ENCODE results near the gene RNF222. TPM values are rescaled to one million over a fixed set of nuclear protein-coding genes. Genes with fewer than 3 reads are reported as not detected.

RNF222 gene
- total and polyA plus RNA-seq, 2 experiments from 2014 or later = 0.07 TPM; not detected in 1

DNA sequence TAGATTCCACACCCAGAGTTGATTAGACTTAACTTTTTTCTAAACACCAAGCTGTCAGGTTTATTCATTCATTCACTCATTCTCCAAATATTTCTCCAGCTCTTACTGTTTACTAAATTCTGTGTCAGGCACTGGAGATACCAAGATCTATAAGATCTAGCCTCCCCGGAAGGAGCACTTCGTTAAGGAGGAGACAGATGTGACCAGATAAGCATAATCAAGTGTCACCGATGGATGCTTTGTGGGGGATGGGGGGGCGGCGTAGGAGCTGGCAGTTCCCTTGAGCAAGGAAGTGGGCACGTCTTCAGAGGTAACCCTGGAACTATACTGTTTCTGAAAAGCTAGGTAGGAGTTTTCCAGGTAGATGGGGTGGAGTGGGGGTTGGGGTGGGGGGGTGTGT, 10.8 kb downstream of the RNF222 start:
- H3K36me3 Mint-ChIP-seq (ENCODE audit: low read depth) = peaks cover 19% of the 10 kb centered on the region
- Histone ChIP-seq H3K4me1 (ENCODE audit: insufficient read depth) (peaks cover 12% of the 10 kb centered on the region), H3K27ac (ENCODE audit: low read depth) (no peak overlapping the region), H3F3A (replicated peaks; ENCODE audit: low read depth) (peaks cover 8% of the 10 kb centered on the region), H3K4me2 (no peak overlapping the region), H3K36me3 (ENCODE audit: insufficient read depth) (peaks cover 3% of the 10 kb centered on the region; the same call in 1 of the 2 replicates), H3K4me3 (no peak overlapping the region), H3K79me2 (replicated peaks; ENCODE audit: insufficient read depth) (peaks cover 11% of the 10 kb centered on the region), H4K20me1 (replicated peaks; ENCODE audit: insufficient read depth) (peaks cover 3% of the 10 kb centered on the region), H3K9me2 (ENCODE audit: insufficient read depth) (no peaks in the 10 kb centered on the region), H2AFZ (no peak overlapping the region), H3K27me3 (ENCODE audit: insufficient read depth) (no peaks in the 10 kb centered on the region)
- H3K27ac Mint-ChIP-seq = no peak overlapping the region
- no peak for TF ChIP-seq POLR2AphosphoS5 (IDR thresholded peaks at IDR 0.05; ENCODE audit: low read depth)
- TF ChIP-seq EZH2phosphoT487 (IDR thresholded peaks at IDR 0.05; ENCODE audit: unreplicated experiment) = no peak
- TF ChIP-seq, protein P1, sequence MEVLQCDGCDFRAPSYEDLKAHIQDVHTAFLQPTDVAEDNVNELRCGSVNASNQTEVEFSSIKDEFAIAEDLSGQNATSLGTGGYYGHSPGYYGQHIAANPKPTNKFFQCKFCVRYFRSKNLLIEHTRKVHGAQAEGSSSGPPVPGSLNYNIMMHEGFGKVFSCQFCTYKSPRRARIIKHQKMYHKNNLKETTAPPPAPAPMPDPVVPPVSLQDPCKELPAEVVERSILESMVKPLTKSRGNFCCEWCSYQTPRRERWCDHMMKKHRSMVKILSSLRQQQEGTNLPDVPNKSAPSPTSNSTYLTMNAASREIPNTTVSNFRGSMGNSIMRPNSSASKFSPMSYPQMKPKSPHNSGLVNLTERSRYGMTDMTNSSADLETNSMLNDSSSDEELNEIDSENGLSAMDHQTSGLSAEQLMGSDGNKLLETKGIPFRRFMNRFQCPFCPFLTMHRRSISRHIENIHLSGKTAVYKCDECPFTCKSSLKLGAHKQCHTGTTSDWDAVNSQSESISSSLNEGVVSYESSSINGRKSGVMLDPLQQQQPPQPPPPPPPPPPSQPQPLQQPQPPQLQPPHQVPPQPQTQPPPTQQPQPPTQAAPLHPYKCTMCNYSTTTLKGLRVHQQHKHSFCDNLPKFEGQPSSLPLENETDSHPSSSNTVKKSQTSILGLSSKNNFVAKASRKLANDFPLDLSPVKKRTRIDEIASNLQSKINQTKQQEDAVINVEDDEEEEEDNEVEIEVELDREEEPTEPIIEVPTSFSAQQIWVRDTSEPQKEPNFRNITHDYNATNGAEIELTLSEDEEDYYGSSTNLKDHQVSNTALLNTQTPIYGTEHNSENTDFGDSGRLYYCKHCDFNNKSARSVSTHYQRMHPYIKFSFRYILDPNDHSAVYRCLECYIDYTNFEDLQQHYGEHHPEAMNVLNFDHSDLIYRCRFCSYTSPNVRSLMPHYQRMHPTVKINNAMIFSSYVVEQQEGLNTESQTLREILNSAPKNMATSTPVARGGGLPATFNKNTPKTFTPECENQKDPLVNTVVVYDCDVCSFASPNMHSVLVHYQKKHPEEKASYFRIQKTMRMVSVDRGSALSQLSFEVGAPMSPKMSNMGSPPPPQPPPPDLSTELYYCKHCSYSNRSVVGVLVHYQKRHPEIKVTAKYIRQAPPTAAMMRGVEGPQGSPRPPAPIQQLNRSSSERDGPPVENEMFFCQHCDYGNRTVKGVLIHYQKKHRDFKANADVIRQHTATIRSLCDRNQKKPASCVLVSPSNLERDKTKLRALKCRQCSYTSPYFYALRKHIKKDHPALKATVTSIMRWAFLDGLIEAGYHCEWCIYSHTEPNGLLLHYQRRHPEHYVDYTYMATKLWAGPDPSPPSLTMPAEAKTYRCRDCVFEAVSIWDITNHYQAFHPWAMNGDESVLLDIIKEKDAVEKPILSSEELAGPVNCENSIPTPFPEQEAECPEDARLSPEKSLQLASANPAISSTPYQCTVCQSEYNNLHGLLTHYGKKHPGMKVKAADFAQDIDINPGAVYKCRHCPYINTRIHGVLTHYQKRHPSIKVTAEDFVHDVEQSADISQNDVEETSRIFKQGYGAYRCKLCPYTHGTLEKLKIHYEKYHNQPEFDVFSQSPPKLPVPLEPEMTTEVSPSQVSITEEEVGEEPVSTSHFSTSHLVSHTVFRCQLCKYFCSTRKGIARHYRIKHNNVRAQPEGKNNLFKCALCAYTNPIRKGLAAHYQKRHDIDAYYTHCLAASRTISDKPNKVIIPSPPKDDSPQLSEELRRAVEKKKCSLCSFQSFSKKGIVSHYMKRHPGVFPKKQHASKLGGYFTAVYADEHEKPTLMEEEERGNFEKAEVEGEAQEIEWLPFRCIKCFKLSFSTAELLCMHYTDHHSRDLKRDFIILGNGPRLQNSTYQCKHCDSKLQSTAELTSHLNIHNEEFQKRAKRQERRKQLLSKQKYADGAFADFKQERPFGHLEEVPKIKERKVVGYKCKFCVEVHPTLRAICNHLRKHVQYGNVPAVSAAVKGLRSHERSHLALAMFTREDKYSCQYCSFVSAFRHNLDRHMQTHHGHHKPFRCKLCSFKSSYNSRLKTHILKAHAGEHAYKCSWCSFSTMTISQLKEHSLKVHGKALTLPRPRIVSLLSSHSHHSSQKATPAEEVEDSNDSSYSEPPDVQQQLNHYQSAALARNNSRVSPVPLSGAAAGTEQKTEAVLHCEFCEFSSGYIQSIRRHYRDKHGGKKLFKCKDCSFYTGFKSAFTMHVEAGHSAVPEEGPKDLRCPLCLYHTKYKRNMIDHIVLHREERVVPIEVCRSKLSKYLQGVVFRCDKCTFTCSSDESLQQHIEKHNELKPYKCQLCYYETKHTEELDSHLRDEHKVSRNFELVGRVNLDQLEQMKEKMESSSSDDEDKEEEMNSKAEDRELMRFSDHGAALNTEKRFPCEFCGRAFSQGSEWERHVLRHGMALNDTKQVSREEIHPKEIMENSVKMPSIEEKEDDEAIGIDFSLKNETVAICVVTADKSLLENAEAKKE (CRISPR knock-in tag; IDR thresholded peaks at IDR 0.05) = no peak
- TF ChIP-seq, protein P2, sequence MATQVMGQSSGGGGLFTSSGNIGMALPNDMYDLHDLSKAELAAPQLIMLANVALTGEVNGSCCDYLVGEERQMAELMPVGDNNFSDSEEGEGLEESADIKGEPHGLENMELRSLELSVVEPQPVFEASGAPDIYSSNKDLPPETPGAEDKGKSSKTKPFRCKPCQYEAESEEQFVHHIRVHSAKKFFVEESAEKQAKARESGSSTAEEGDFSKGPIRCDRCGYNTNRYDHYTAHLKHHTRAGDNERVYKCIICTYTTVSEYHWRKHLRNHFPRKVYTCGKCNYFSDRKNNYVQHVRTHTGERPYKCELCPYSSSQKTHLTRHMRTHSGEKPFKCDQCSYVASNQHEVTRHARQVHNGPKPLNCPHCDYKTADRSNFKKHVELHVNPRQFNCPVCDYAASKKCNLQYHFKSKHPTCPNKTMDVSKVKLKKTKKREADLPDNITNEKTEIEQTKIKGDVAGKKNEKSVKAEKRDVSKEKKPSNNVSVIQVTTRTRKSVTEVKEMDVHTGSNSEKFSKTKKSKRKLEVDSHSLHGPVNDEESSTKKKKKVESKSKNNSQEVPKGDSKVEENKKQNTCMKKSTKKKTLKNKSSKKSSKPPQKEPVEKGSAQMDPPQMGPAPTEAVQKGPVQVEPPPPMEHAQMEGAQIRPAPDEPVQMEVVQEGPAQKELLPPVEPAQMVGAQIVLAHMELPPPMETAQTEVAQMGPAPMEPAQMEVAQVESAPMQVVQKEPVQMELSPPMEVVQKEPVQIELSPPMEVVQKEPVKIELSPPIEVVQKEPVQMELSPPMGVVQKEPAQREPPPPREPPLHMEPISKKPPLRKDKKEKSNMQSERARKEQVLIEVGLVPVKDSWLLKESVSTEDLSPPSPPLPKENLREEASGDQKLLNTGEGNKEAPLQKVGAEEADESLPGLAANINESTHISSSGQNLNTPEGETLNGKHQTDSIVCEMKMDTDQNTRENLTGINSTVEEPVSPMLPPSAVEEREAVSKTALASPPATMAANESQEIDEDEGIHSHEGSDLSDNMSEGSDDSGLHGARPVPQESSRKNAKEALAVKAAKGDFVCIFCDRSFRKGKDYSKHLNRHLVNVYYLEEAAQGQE (IDR thresholded peaks at IDR 0.05; ENCODE audit: unreplicated experiment) = no peak
- no peak for TF ChIP-seq ZNF114 (CRISPR knock-in tag; IDR thresholded peaks at IDR 0.05)
- TF ChIP-seq, protein P3, sequence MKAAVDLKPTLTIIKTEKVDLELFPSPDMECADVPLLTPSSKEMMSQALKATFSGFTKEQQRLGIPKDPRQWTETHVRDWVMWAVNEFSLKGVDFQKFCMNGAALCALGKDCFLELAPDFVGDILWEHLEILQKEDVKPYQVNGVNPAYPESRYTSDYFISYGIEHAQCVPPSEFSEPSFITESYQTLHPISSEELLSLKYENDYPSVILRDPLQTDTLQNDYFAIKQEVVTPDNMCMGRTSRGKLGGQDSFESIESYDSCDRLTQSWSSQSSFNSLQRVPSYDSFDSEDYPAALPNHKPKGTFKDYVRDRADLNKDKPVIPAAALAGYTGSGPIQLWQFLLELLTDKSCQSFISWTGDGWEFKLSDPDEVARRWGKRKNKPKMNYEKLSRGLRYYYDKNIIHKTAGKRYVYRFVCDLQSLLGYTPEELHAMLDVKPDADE (IDR thresholded peaks at IDR 0.05) = no peak
- no peak for TF ChIP-seq STAT1 (IDR thresholded peaks at IDR 0.05; ENCODE audit: unreplicated experiment)
- TF ChIP-seq, protein P4, sequence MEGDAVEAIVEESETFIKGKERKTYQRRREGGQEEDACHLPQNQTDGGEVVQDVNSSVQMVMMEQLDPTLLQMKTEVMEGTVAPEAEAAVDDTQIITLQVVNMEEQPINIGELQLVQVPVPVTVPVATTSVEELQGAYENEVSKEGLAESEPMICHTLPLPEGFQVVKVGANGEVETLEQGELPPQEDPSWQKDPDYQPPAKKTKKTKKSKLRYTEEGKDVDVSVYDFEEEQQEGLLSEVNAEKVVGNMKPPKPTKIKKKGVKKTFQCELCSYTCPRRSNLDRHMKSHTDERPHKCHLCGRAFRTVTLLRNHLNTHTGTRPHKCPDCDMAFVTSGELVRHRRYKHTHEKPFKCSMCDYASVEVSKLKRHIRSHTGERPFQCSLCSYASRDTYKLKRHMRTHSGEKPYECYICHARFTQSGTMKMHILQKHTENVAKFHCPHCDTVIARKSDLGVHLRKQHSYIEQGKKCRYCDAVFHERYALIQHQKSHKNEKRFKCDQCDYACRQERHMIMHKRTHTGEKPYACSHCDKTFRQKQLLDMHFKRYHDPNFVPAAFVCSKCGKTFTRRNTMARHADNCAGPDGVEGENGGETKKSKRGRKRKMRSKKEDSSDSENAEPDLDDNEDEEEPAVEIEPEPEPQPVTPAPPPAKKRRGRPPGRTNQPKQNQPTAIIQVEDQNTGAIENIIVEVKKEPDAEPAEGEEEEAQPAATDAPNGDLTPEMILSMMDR (conservative IDR thresholded peaks at IDR 0.05; ENCODE audit: low read depth in 2 of 2) = no peak
- TF ChIP-seq CREB1 (CRISPR knock-in tag; IDR thresholded peaks at IDR 0.05; ENCODE audit: low read depth) = no peak
- TF ChIP-seq JUNB (IDR thresholded peaks at IDR 0.05; ENCODE audit: unreplicated experiment) = no peak
- no peak for TF ChIP-seq EZH2 (IDR thresholded peaks at IDR 0.05; ENCODE audit: low read depth, unreplicated experiment)
- TF ChIP-seq NANOG (IDR thresholded peaks at IDR 0.05; ENCODE audit: borderline replicate concordance) = no peak
- no peak for ATAC-seq
- DNase-seq (ENCODE audit: low spot score) = no peak
- no peak overlapping the region for H3K4me3 Mint-ChIP-seq
- peaks cover 13% of the 10 kb centered on the region for H3K4me1 Mint-ChIP-seq
- H3K9me3 Mint-ChIP-seq = peaks cover 3% of the 10 kb centered on the region; the same call in 1 of the 3 replicates
- peaks cover 21% of the 10 kb centered on the region for H3K27me3 Mint-ChIP-seq (ENCODE audit: insufficient read depth, low read depth, poor library complexity)

Data from GM23338 (cell line).